A549 (cell line): ENCODE data around the gene PPP6R3. TPM values are rescaled to one million over a fixed set of nuclear protein-coding genes. Genes with fewer than 3 reads are reported as not detected.

Experiments
- ATAC-seq, 2 experiments: fragments of 200-7000 bp in 1 of 2; fragments of >200 bp in 1 of 2; cut with Nextera tagmentation in 1 of 2; cut with Tn5 transposase in 1 of 2; 3 replicates each; pipeline versions ENCODE4 v1.8.0 to v1.9.1; 2018 to 2020; ENCODE audit warnings: mild to moderate bottlenecking in 1 of 2, moderate library complexity in 1 of 2
- CTCF ChIA-PET: fragments of 300-600 bp; sonication (Branson Sonifier 250); formaldehyde crosslinking; extraction: SDS; loops from one replicate; lab custom pipeline; 2021; ENCODE audit warnings: antibody characterized with exemption, inconsistent platforms; lab: Yijun Ruan, JAX
- POLR2A ChIA-PET: fragments of 350-600 bp; formaldehyde crosslinking; extraction: SDS; loops from one replicate; lab custom pipeline; 2021; ENCODE audit warnings: antibody characterized with exemption, inconsistent platforms; lab: Yijun Ruan, JAX
- DNase-seq, 2 experiments: peaks; one replicate each; pipeline versions ENCODE4 v3.0.0 to v3.0.0-alpha.2; 2011 to 2016; ENCODE audit warnings: low read depth in 1 of 2, low spot score in 1 of 2
- FAIRE-seq: peaks from 2 replicates; lab custom pipeline; 2011; peaks lifted over from hg19 to GRCh38; lab: Jason Lieb, UNC
- H3K27ac ChIP-seq, 2 experiments: fragments of >200 bp; sonication (Bioruptor Twin); formaldehyde crosslinking; 3 replicates each; pipeline ENCODE4 v1.5.1; 2016 to 2017
- H3K4me1 ChIP-seq: fragments of >200 bp; sonication (Bioruptor Twin); formaldehyde crosslinking; 3 replicates; pipeline ENCODE4 v1.6.1; 2016
- H3K4me2 ChIP-seq: fragments of >200 bp; sonication (Bioruptor Twin); formaldehyde crosslinking; 3 replicates; pipeline ENCODE4 v1.6.1; 2016
- H3K4me3 ChIP-seq: fragments of >200 bp; sonication (Bioruptor Twin); formaldehyde crosslinking; 3 replicates; pipeline ENCODE4 v1.5.1; 2016
- H3K9me3 ChIP-seq: fragments of >200 bp; sonication (Bioruptor Twin); formaldehyde crosslinking; 3 replicates; pipeline ENCODE4 v1.6.1; 2016
- CBX2 ChIP-seq: fragments of 200-600 bp; sonication (generic); IDR thresholded peaks from 2 replicates; pipeline ENCODE4 v1.6.1; 2016; ENCODE audit warnings: low read depth, mild to moderate bottlenecking, borderline replicate concordance
- CHD4 ChIP-seq: fragments of 200-600 bp; sonication (generic); IDR thresholded peaks from 2 replicates; pipeline ENCODE4 v1.6.1; 2016; ENCODE audit warnings: antibody characterized with exemption, mild to moderate bottlenecking, borderline replicate concordance
- CTCF ChIP-seq: fragments of >200 bp; sonication (Bioruptor Twin); formaldehyde crosslinking; IDR thresholded peaks from 3 replicates; pipeline ENCODE4 v1.5.1; 2016
- EHF ChIP-seq: fragments of 250-450 bp; sonication (Bioruptor Pico); IDR thresholded peaks from 2 replicates; pipeline ENCODE4 v1.5.0; 2020; ENCODE audit warnings: mild to moderate bottlenecking
- ELK1 ChIP-seq: fragments of 150-350 bp; IDR thresholded peaks from 2 replicates; pipeline ENCODE4 v1.6.1; 2014; ENCODE audit warnings: low read depth, mild to moderate bottlenecking, low read length
- FOSB ChIP-seq: fragments of 250-450 bp; sonication (Bioruptor Pico); IDR thresholded peaks from 2 replicates; pipeline ENCODE4 v1.5.0; 2020; ENCODE audit warnings: mild to moderate bottlenecking, moderate library complexity
- FOXS1 ChIP-seq: fragments of 250-450 bp; sonication (Bioruptor Pico); IDR thresholded peaks from 2 replicates; pipeline ENCODE4 v1.5.0; 2020; ENCODE audit warnings: mild to moderate bottlenecking, moderate library complexity
- GATA3 ChIP-seq: IDR thresholded peaks from 2 replicates; pipeline ENCODE4 v1.6.1; 2012; ENCODE audit warnings: borderline replicate concordance
- HDAC2 ChIP-seq: fragments of 200-600 bp; sonication (generic); IDR thresholded peaks from 2 replicates; pipeline ENCODE4 v1.6.1; 2016
- HEYL ChIP-seq: fragments of 250-450 bp; sonication (Bioruptor Pico); IDR thresholded peaks from 2 replicates; pipeline ENCODE4 v1.8.0; 2021; ENCODE audit warnings: mild to moderate bottlenecking, moderate library complexity
- HOXB5 ChIP-seq: fragments of 250-450 bp; sonication (Bioruptor Pico); IDR thresholded peaks from 2 replicates; pipeline ENCODE4 v1.5.0; 2020; ENCODE audit warnings: mild to moderate bottlenecking, moderate library complexity
- MAZ ChIP-seq: fragments of 150-350 bp; IDR thresholded peaks from 2 replicates; pipeline ENCODE4 v1.6.1; 2014; ENCODE audit warnings: antibody characterized with exemption, low read depth, low read length, borderline replicate concordance
- MYC ChIP-seq: IDR thresholded peaks from 2 replicates; pipeline ENCODE4 v1.6.1; 2012; ENCODE audit warnings: mild to moderate bottlenecking, inconsistent platforms, low read length, improper control_type of control experiment, borderline replicate concordance
- NFE2L2 ChIP-seq: fragments of 150-350 bp; conservative IDR thresholded peaks from 2 replicates; pipeline ENCODE4 v1.6.1; 2014; ENCODE audit warnings: low read length
- NPAS2 ChIP-seq: fragments of 250-450 bp; sonication (Bioruptor Pico); IDR thresholded peaks from 2 replicates; pipeline ENCODE4 v1.8.0; 2022; ENCODE audit warnings: mild to moderate bottlenecking, moderate library complexity, borderline replicate concordance
- POLR2A ChIP-seq: IDR thresholded peaks from 2 replicates; pipeline ENCODE4 v1.6.1; 2012; ENCODE audit warnings: mild to moderate bottlenecking, low read length
- POLR2AphosphoS2 ChIP-seq: conservative IDR thresholded peaks from 2 replicates; pipeline ENCODE4 v1.6.1; 2012; ENCODE audit warnings: low read length, improper control_type of control experiment, inconsistent platforms
- RARB ChIP-seq: fragments of 250-450 bp; sonication (Bioruptor Pico); IDR thresholded peaks from 2 replicates; pipeline ENCODE4 v1.8.0; 2021; ENCODE audit warnings: mild to moderate bottlenecking, moderate library complexity
- RCOR1 ChIP-seq: fragments of 150-350 bp; IDR thresholded peaks from 2 replicates; pipeline ENCODE4 v1.6.1; 2014; ENCODE audit warnings: antibody characterized with exemption, low read length, low read depth
- SREBF2 ChIP-seq: fragments of 450-650 bp; IDR thresholded peaks from 2 replicates; pipeline ENCODE4 v1.6.1; 2014; ENCODE audit warnings: mild to moderate bottlenecking, moderate library complexity
- USF2 ChIP-seq: fragments of 450-650 bp; IDR thresholded peaks from 2 replicates; pipeline ENCODE4 v1.6.1; 2014; ENCODE audit warnings: antibody characterized with exemption
- ZC3H11A ChIP-seq: fragments of 450-650 bp; IDR thresholded peaks from 2 replicates; pipeline ENCODE4 v1.6.1; 2014; ENCODE audit warnings: antibody characterized with exemption, mild to moderate bottlenecking
- ZFP36 ChIP-seq: fragments of 450-650 bp; IDR thresholded peaks from 2 replicates; pipeline ENCODE4 v1.6.1; 2014; ENCODE audit warnings: borderline replicate concordance; ENCODE audit not compliant: partially characterized antibody
- ZSCAN20 ChIP-seq: fragments of 250-450 bp; sonication (Bioruptor Pico); IDR thresholded peaks from 2 replicates; pipeline ENCODE4 v1.8.0; 2022; ENCODE audit warnings: mild to moderate bottlenecking, moderate library complexity
- WGBS: methylation state at CpG from one replicate; pipeline ENCODE4 v1.1.6; 2017; ENCODE audit errors: missing lambda C conversion rate; 5-methylcytosine and 5-hydroxymethylcytosine counted together
- polyA plus RNA-seq, 4 experiments: library from polyadenylated mRNA; depleted of rRNA in 3 of 4; stranded (reverse); fragments of >200 nt; fragmentation: RNase III in 1 of 4; extraction: RNeasy Plus Mini Kit Qiagen cat#74134 plus additional on column Dnase treatment in 1 of 4; gene quantifications; 2 replicates in 3 of 4; 3 replicates in 1 of 4; pipeline ENCODE4 v1.2.3, GENCODE V29; 2011 to 2017

PPP6R3 gene
- polyA plus RNA-seq, 2 of the 4 experiments (the other 2 are of a cell fraction) = 69.7 to 114 TPM

- 96% methylated on average over 4 of the region's 4 CpGs for WGBS
- Histone ChIP-seq H3K27ac (no peak overlapping the region), H3K9me3 (no peaks in the 10 kb centered on the region), H3K4me2 (no peak overlapping the region), H3K4me3 (no peak overlapping the region), H3K4me1 (peaks cover 7% of the 10 kb centered on the region; the same call in 1 of the 3 replicates)
- FAIRE-seq = no peak
- POLR2A ChIA-PET = no interaction called here
- no peak for TF ChIP-seq FOSB (CRISPR knock-in tag)
- no peak for TF ChIP-seq HOXB5 (CRISPR knock-in tag)
- no peak for TF ChIP-seq CTCF
- TF ChIP-seq HDAC2 = no peak
- TF ChIP-seq SREBF2 = no peak
- no peak for TF ChIP-seq MAZ
- CTCF ChIA-PET = interaction anchor here (0.6 to 1.1 kb wide), 2 partner anchors 12 to 13 kb away, joined by 3 read pairs; no protein-coding TSS in a partner anchor
- no peak for DNase-seq
- ATAC-seq = no peak
These were observed 62.5 kb downstream of the PPP6R3 start for GRCh38 chr11:68523033-68523432.

GRCh38 chr11:68523743-68524142 lies 63.2 kb downstream of the PPP6R3 start:
- POLR2A ChIA-PET = no interaction called here

GRCh38 chr11:68524213-68524612 lies 63.7 kb downstream of the PPP6R3 start:
- CTCF ChIA-PET = interaction anchor here (0.7 kb wide), 1 partner anchor 15 kb away, joined by 4 read pairs; no protein-coding TSS in a partner anchor
- Histone ChIP-seq H3K27ac (no peak overlapping the region), H3K4me1 (peaks cover 7% of the 10 kb centered on the region; the same call in 1 of the 3 replicates), H3K9me3 (no peaks in the 10 kb centered on the region), H3K4me3 (no peak overlapping the region), H3K4me2 (no peak overlapping the region)
- FAIRE-seq (no peak), ATAC-seq (no peak), DNase-seq (no peak)
- POLR2A ChIA-PET = no interaction called here
- TF ChIP-seq USF2 = no peak
- TF ChIP-seq RCOR1 = no peak
- no peak for TF ChIP-seq SREBF2
- no peak for TF ChIP-seq MYC
- no peak for TF ChIP-seq ELK1
- TF ChIP-seq MAZ = no peak
- no peak for TF ChIP-seq RARB (CRISPR knock-in tag)
- no peak for TF ChIP-seq POLR2AphosphoS2
- TF ChIP-seq ZFP36 = no peak
- no peak for TF ChIP-seq EHF (CRISPR knock-in tag)
- no peak for TF ChIP-seq GATA3
- TF ChIP-seq FOXS1 (CRISPR knock-in tag) = no peak
- TF ChIP-seq CHD4 = no peak
- TF ChIP-seq HEYL = no peak
- TF ChIP-seq NPAS2 (CRISPR knock-in tag) = no peak
- no peak for TF ChIP-seq ZSCAN20 (CRISPR knock-in tag)
- WGBS = 95% methylated on average over 2 of the region's 2 CpGs

More at GRCh38 chr11:68523743-68524142, 63.2 kb downstream of the PPP6R3 start:
- Histone ChIP-seq H3K27ac (no peak overlapping the region), H3K4me3 (no peak overlapping the region), H3K4me1 (peaks cover 7% of the 10 kb centered on the region; the same call in 1 of the 3 replicates), H3K9me3 (no peaks in the 10 kb centered on the region), H3K4me2 (no peak overlapping the region)
- ATAC-seq (no peak), FAIRE-seq (no peak), DNase-seq (no peak)
- 91% methylated on average over 3 of the region's 3 CpGs for WGBS
- CTCF ChIA-PET = interaction anchor here (0.7 kb wide), 1 partner anchor 16 kb away, joined by 4 read pairs; no protein-coding TSS in a partner anchor
- no peak for TF ChIP-seq MAZ
- no peak for TF ChIP-seq NFE2L2
- TF ChIP-seq CBX2 = no peak
- TF ChIP-seq POLR2A = no peak
- no peak for TF ChIP-seq ZC3H11A
